ENCODE data around the gene ANXA8.
"Not testable (repeated sequence)": the region's sequence is repeated elsewhere in the genome, so short reads cannot be mapped to it uniquely, and the experiment has no call there.

ANXA8 gene, protein sequence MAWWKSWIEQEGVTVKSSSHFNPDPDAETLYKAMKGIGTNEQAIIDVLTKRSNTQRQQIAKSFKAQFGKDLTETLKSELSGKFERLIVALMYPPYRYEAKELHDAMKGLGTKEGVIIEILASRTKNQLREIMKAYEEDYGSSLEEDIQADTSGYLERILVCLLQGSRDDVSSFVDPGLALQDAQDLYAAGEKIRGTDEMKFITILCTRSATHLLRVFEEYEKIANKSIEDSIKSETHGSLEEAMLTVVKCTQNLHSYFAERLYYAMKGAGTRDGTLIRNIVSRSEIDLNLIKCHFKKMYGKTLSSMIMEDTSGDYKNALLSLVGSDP

DNA sequence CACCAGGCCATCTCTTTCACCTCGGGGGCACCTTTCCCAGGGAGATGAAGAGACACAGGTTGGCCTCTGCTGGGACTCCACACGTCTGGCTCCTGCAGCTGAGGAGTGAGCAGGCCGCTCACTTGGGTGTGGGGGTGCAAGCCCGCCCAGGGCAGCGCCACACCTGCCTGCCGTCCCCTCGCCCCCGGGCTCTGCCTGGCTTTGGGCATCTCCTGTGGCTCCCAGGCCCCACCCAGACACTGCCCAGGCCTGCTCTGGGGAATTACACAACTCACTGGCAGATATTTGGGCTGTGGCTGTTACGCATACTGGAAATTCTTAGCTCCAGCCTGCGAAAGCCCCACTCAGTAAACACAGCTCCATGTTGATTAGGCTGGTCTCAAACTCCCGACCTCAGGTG lies at the start of gene ANXA8:
Gene ANXA8, minus strand, starts transcription at position 193 of the 400 bp plus-strand sequence. Its CDS starts 182 bp downstream, at position 11.
- not testable (repeated sequence) for DNase-seq (ENCODE audit: low read depth in 3 of 3)

DNA sequence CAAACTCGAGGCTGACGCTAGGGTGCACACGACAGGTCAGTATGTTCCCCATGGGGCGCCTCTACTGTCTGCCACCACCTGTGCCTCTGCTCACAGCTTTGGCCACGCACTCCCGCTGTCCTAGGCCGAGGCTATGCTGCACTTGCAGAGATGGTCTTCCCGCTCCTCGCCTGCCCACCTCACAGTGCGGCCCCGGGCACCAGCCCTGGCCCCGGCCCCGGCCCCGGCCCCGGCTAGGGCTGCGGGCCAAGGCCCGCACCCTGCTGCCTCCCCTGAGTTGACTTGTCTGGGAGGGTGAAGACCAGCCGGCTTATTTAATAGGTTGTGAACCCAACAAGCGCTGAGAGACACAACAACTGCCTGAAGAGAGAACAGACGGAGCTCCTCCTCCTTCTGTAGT lies 39.6 kb upstream of the ANXA8 start, which contains the start of gene AGAP9:
Gene AGAP9, minus strand, starts transcription at position 164 of the 400 bp plus-strand sequence. Its CDS starts 112 bp downstream, at position 52.
- not testable (repeated sequence) for DNase-seq (ENCODE audit: low read depth in 3 of 3)

DNA sequence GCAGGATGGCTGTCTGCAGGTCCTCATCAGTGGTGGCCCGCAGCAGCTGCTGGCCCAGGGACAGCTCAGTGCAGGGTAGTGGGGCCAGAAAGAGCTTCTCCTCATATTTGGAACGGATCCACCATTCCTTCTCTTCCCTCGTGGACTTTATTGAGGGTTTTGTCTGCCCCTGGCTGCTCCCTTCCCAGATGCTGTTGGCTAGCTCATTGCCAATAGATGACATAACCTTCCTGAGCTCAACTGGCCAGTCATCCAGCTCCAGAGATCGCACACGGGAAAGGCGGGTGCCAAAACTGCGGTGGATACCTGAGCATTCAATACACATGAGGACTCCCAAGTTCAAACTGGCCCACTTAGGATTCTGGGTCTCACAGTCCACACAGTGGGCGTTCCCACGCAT lies 18.4 kb upstream of the ANXA8 start:
- DNase-seq (ENCODE audit: low read depth in 3 of 3): not testable (repeated sequence)

- DNase-seq (ENCODE audit: low read depth in 3 of 3): not testable (repeated sequence)
Measured at GRCh38 chr10:47494226-47494625, 10.3 kb upstream of the ANXA8 start.

- not testable (repeated sequence) for DNase-seq (ENCODE audit: low read depth in 3 of 3)
Measured at GRCh38 chr10:47491600-47491999, 7.7 kb upstream of the ANXA8 start, which contains the start of gene FAM25G. Gene FAM25G (minus strand): TSS chr10:47491700. CDS start chr10:47491674, 26 bp downstream.

GRCh38 chr10:47489630-47490029 lies 5.7 kb upstream of the ANXA8 start:
- not testable (repeated sequence) for DNase-seq (ENCODE audit: low read depth in 3 of 3)

GRCh38 chr10:47485943-47486342 lies 2.0 kb upstream of the ANXA8 start:
- not testable (repeated sequence) for DNase-seq (ENCODE audit: low read depth in 3 of 3)

GRCh38 chr10:47484786-47485185 lies 871 bp upstream of the ANXA8 start:
- DNase-seq (ENCODE audit: low read depth in 3 of 3): not testable (repeated sequence)

GRCh38 chr10:47482367-47482766 lies 1.5 kb downstream of the ANXA8 start:
- not testable (repeated sequence) for DNase-seq (ENCODE audit: low read depth in 3 of 3)

DNA sequence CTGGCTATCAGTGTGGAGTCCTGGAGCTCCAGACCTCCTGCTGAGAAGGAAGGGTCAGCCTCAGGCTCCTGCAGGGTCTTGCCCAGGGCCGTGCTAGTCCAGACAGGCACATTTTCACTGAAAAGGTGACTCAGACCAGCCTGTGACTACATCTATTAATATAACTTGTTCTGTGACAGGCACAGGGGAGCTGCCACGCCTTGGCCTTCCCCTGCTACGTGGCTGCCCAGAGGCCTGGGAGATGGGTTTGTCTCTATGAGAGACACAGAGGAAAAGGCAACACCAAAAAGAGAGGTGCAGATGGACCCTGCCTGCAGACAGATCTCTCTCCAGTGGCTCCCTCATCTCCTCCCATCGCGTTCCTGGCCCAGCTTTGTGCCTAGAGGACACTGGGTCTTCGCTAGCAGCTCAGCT lies 2.1 kb downstream of the ANXA8 start:
- not testable (repeated sequence) for DNase-seq (ENCODE audit: low read depth in 3 of 3)

GRCh38 chr10:47481182-47481766 lies 2.6 kb downstream of the ANXA8 start:
- DNase-seq (ENCODE audit: low read depth in 3 of 3): not testable (repeated sequence)

- not testable (repeated sequence) for DNase-seq (ENCODE audit: low read depth in 3 of 3)
Measured at GRCh38 chr10:47480133-47480532, 3.8 kb downstream of the ANXA8 start.

GRCh38 chr10:47478114-47478513 lies 5.8 kb downstream of the ANXA8 start:
- DNase-seq (ENCODE audit: low read depth in 3 of 3): not testable (repeated sequence)

GRCh38 chr10:47477078-47477477 lies 6.8 kb downstream of the ANXA8 start:
- DNase-seq (ENCODE audit: low read depth in 3 of 3): not testable (repeated sequence)

DNA sequence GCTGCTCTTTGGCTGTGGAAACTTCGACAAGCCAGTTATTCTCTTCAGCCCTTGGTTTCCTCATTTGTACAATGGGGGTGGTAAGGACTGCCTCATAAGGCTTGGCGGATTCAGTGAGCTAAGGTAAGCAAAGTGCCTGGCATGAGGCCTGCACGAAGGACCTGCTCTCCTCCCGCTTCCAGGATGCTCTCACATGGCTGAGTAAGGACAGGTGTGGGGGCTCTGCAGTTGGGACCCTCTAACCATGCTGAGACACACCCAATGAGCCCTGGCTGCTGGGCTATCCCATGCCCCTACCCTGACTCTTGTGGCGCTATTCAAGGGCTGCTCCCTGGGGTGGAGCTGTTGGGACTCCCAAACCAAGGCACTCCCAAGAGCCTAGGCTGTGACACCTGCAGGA lies 8.8 kb downstream of the ANXA8 start:
- DNase-seq (ENCODE audit: low read depth in 3 of 3): not testable (repeated sequence)

DNA sequence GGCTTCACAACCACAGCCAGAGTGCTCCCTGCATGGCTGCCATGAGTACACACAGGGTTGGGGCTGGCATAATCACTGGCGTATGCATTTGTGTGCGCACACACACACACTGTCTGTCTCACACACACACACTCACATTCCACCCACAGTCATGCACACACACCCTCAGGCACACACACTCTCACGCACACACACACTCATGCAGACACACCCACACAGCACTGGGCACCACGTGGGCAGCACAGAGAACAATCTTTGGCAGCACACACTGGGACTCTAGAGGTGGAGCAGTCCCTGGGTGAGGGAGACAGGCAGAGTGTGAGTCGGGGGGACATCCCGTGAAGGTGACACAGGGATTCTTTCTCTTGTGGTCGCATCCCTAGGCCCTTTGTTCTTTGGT lies 10.4 kb downstream of the ANXA8 start:
- DNase-seq (ENCODE audit: low read depth in 3 of 3): not testable (repeated sequence)

- DNase-seq (ENCODE audit: low read depth in 3 of 3): not testable (repeated sequence)
Measured at GRCh38 chr10:47472647-47473046, 11.3 kb downstream of the ANXA8 start.

- not testable (repeated sequence) for DNase-seq (ENCODE audit: low read depth in 3 of 3)
Measured at GRCh38 chr10:47472072-47472471, 11.8 kb downstream of the ANXA8 start.

GRCh38 chr10:47468731-47469528 lies 15.0 kb downstream of the ANXA8 start:
- not testable (repeated sequence) for DNase-seq (ENCODE audit: low read depth in 3 of 3)

DNA sequence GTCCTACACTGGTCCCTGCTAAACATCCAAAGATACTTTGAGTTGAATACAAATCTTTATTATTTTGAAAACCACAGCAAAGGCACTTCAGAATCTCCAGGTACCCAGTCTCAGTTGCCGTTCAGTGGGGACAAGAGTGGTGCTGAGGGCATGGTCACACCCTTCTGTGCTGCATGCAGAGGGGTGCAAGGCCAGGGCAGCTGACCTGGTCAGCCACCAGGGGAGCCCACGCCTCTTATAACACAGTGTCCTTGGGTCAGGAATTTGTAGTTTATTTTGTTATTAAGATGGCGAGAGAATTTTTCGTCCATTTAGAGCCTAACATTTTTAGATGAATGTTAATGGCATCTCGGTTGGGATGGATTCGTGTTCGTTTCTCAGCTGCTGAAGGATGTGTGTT lies 16.0 kb downstream of the ANXA8 start:
- not testable (repeated sequence) for DNase-seq (ENCODE audit: low read depth in 3 of 3)

DNA sequence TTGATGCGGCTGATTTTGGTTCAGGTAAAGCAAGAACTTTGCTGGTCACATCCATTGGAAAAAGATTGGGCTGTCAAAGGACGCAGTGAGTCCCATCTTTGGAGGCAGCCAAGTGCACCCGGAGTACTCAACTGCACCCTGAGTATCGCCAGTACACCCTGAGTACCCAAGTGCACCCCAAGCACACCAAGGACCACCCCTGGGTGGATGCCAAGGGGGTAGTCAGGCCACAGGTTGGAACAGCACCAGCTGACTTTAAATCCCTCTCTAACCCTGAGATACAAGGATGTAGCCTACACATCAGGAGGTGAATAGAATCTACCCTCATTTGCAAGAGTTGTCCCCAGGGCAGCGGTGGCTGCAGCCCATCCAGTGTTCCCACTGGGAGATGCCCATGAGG lies 16.5 kb downstream of the ANXA8 start:
- DNase-seq (ENCODE audit: low read depth in 3 of 3): not testable (repeated sequence)

Measured in stimulated activated CD4-positive, alpha-beta T cell treated with anti-CD3 and anti-CD28 coated beads, TNF-alpha, amount 100 ng/mL, for 24 hours (primary cell).